Progenitor cell of endocrine pancreas (in vitro differentiated cells): ENCODE results near the gene WDFY4. TPM values are rescaled to one million over a fixed set of nuclear protein-coding genes. Genes with fewer than 3 reads are reported as not detected.
A peak's percentile ranks its signal among the peaks of the same experiment; 100 is the strongest.

ENCODE experiments used
- DNase-seq: peaks from one replicate; pipeline ENCODE4 v3.0.0; 2021; ENCODE audit warnings: low spot score; ENCODE audit not compliant: unreplicated experiment
- H3K27ac Mint-ChIP-seq: 2 replicates; pipeline ENCODE4 v1.8.0; 2021; ENCODE audit warnings: mild to moderate bottlenecking, moderate library complexity, mixed read lengths
- H3K27me3 Mint-ChIP-seq: 2 replicates; pipeline ENCODE4 v1.8.0; 2021; ENCODE audit warnings: mixed read lengths
- H3K36me3 Mint-ChIP-seq: 2 replicates; pipeline ENCODE4 v1.8.0; 2022; ENCODE audit warnings: mixed read lengths; ENCODE audit not compliant: insufficient read depth
- H3K4me1 Mint-ChIP-seq: 2 replicates; pipeline ENCODE4 v1.8.0; 2021; ENCODE audit warnings: low read depth, mixed read lengths
- H3K4me3 Mint-ChIP-seq: 2 replicates; pipeline ENCODE4 v1.8.0; 2021; ENCODE audit warnings: low read depth, mild to moderate bottlenecking, moderate library complexity, mixed read lengths
- H3K9me3 Mint-ChIP-seq: 2 replicates; pipeline ENCODE4 v1.8.0; 2021; ENCODE audit warnings: low read depth, mixed read lengths
- total RNA-seq: library from RNA; stranded (reverse); gene quantifications from 2 replicates; pipeline ENCODE4 v1.2.1, GENCODE V29; 2021
- TF ChIP-seq, protein P1 (sequence below): fragments of 200-600 bp; sonication (generic); IDR thresholded peaks from one replicate; pipeline ENCODE4 v1.5.0; 2021; ENCODE audit warnings: antibody characterized with exemption, mild to moderate bottlenecking; ENCODE audit not compliant: unreplicated experiment

The WDFY4 gene
- total RNA-seq, 1 donor from 2014 or later, result 0.07 TPM

DNA sequence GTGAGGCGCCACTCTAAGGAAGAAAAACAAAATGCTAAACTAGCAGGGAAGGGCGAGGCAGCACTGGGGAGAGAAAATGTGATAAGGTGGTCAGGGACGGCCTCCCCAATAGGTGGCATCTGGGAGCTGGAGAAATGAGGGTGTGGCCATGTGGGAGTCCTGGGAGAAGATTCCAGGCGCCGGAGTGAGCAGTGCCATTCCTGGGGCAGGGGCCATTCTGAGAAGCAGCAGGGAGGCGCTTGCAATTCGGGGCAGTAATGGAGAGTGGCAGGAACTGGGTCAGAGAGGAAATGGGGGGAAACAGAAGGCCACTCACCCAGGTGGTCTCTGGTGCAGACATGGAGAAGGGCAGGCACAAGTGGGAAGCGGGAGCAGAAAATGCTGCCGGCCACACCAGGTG lies 316.7 kb downstream of the WDFY4 start:
- Mint-ChIP-seq H3K27me3 (peaks cover 4% of the 10 kb centered on the region), H3K36me3 (no peaks in the 10 kb centered on the region), H3K4me1 (peaks cover 4% of the 10 kb centered on the region), H3K4me3 (no peak overlapping the region), H3K9me3 (no peaks in the 10 kb centered on the region), H3K27ac (no peak overlapping the region)
- TF ChIP-seq, protein P1, sequence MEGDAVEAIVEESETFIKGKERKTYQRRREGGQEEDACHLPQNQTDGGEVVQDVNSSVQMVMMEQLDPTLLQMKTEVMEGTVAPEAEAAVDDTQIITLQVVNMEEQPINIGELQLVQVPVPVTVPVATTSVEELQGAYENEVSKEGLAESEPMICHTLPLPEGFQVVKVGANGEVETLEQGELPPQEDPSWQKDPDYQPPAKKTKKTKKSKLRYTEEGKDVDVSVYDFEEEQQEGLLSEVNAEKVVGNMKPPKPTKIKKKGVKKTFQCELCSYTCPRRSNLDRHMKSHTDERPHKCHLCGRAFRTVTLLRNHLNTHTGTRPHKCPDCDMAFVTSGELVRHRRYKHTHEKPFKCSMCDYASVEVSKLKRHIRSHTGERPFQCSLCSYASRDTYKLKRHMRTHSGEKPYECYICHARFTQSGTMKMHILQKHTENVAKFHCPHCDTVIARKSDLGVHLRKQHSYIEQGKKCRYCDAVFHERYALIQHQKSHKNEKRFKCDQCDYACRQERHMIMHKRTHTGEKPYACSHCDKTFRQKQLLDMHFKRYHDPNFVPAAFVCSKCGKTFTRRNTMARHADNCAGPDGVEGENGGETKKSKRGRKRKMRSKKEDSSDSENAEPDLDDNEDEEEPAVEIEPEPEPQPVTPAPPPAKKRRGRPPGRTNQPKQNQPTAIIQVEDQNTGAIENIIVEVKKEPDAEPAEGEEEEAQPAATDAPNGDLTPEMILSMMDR, result peak; percentile 14
- DNase-seq, result no peak

DNA sequence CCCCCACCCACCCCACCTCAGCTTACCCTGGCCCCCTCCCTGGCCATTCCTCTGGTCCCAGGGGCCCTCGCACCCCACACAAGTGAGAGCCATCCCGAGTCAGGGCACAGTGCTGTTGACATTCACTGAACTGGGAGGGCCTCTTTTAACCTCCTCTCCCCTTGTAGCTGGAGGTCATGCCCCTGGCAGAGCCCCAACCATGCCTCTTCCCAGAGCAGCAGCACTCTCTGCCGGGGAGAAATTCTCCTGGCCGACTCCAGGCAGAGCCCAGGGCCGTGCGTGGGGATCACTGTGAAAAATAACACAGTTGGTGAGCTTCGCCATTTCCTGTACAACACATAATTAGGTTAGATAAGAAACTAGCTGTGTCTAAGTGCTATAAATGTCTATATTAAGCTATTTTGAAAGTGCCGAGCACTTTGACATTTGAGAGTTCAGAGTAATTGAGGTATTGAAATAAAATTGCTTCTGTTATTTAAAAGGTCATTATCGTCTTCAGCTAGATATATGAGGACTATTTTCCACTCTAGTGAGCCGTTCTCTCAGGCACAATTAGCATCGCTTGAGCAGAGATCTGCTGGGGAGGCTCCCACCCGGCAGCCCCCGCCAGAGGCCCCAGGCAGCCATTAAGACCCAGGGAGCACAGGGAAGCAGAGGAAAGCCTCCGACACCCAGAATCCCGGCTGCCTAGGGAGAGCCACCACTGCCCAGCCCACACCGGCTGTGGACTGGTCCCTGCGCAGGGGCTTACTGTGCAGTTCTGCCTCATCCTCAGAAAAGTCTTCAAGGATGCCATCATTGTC lies 317.4 kb downstream of the WDFY4 start:
- H3K27me3 Mint-ChIP-seq, result peaks cover 4% of the 10 kb centered on the region
- no peak for DNase-seq
- H3K36me3 Mint-ChIP-seq, result no peaks in the 10 kb centered on the region
- peaks cover 4% of the 10 kb centered on the region for H3K4me1 Mint-ChIP-seq
- H3K4me3 Mint-ChIP-seq, result no peak overlapping the region
- no peaks in the 10 kb centered on the region for H3K9me3 Mint-ChIP-seq
- TF ChIP-seq, protein P1, result no peak
- H3K27ac Mint-ChIP-seq, result no peak overlapping the region

DNA sequence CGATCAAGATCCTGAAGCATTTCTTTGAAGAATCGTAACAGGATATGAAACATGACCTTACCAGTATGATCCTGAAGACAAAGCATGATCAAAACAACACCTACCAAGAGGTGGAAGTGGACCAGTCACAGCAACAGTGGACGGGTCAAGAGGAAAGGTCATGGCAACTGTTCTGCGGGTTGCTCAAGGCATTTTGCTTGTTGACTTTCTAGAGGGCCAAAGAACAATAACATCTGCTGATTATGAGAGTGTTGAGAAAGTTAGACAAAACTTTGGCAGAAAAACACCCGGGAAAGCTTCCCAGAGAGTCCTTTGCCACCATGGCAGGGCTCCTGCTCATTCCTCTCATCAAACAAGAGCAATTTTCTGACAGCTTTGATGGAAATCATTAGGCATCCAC lies 320.6 kb downstream of the WDFY4 start:
- Mint-ChIP-seq H3K4me1 (peaks cover 4% of the 10 kb centered on the region), H3K27me3 (peaks cover 4% of the 10 kb centered on the region), H3K4me3 (no peak overlapping the region), H3K36me3 (no peaks in the 10 kb centered on the region), H3K9me3 (no peaks in the 10 kb centered on the region), H3K27ac (no peak overlapping the region)
- DNase-seq, result no peak
- TF ChIP-seq, protein P1, result no peak

DNA sequence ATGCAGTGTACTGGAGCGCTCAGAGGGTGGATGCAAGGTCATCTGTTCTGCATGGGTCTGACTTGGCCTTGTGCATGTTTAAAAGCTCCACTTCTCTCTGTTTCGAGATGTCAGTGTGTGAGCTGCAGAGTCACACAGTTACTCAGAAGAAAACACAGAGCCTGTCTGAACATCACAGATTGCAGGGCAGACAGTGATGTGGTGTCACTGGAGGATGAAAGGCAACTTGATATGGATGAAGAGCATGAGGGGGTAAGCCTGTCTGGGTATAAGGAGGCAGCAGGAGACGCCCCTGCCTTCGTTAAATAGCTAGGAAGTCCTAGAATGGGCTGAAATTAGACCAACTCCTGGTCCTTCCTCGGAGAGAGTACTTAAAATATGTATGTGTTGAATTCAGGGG lies 322.5 kb downstream of the WDFY4 start:
- no peaks in the 10 kb centered on the region for H3K36me3 Mint-ChIP-seq
- TF ChIP-seq, protein P1, result no peak
- peaks cover 3% of the 10 kb centered on the region for H3K27me3 Mint-ChIP-seq
- no peaks in the 10 kb centered on the region for H3K9me3 Mint-ChIP-seq
- no peak overlapping the region for H3K4me3 Mint-ChIP-seq
- H3K4me1 Mint-ChIP-seq, result no peaks in the 10 kb centered on the region
- DNase-seq, result no peak
- no peak overlapping the region for H3K27ac Mint-ChIP-seq

DNA sequence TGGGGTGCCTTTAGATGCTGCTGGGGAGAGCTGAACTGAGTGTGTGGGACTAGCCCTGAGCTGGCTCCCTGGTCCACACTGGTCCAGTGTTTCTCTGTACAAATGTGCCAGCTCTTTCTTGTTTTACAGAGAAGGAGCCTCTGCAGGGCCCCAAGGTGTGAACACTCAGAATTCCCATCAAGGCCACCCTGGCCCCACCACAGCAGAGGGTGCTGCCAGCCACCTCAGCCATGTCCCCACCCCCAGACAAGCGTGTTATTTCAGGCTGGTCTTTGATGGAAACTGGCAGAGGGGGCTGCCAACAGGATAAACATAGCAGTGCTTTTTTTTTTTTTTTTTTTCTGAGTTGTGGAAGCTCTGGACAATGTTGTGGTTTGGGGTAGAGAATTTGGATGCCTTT lies 323.4 kb downstream of the WDFY4 start:
- no peak overlapping the region for H3K27ac Mint-ChIP-seq
- peaks cover 9% of the 10 kb centered on the region for H3K27me3 Mint-ChIP-seq
- H3K4me1 Mint-ChIP-seq, result no peaks in the 10 kb centered on the region
- TF ChIP-seq, protein P1, result no peak
- H3K9me3 Mint-ChIP-seq, result no peaks in the 10 kb centered on the region
- no peaks in the 10 kb centered on the region for H3K36me3 Mint-ChIP-seq
- DNase-seq, result no peak
- no peak overlapping the region for H3K4me3 Mint-ChIP-seq
